Neutrophil (primary cell): ENCODE results near the gene PLTP.
"Not testable (repeated sequence)": the region's sequence is repeated elsewhere in the genome, so short reads cannot be mapped to it uniquely, and the experiment has no call there.

Source experiments
- H3K27ac ChIP-seq: fragments of 200-600 bp; sonication (generic); 2 replicates; pipeline ENCODE4 v1.5.1; 2016; ENCODE audit warnings: mild to moderate bottlenecking, moderate library complexity
- H3K27me3 ChIP-seq: fragments of 200-600 bp; sonication (generic); 2 replicates; pipeline ENCODE4 v1.6.0; 2016; ENCODE audit warnings: mild to moderate bottlenecking
- H3K36me3 ChIP-seq: fragments of 200-600 bp; sonication (generic); 2 replicates; pipeline ENCODE4 v1.5.1; 2017
- H3K4me1 ChIP-seq, 2 experiments: fragments of 200-600 bp in 1 of 2; sonication (generic) in 1 of 2; 1 replicate in 1 of 2; 2 replicates in 1 of 2; pipeline versions ENCODE4 v1.5.1 to v1.6.1; 2013 to 2016; ENCODE audit warnings: low read depth in 1 of 2, low read length in 1 of 2, mild to moderate bottlenecking in 1 of 2, moderate library complexity in 1 of 2; ENCODE audit not compliant: control insufficient read depth in 1 of 2, insufficient read depth in 1 of 2
- H3K4me3 ChIP-seq, 2 experiments: fragments of 200-600 bp in 1 of 2; sonication (generic) in 1 of 2; 1 replicate in 1 of 2; 2 replicates in 1 of 2; pipeline ENCODE4 v1.5.1; 2013 to 2016; ENCODE audit warnings: low read depth in 1 of 2, low read length in 1 of 2, mild to moderate bottlenecking in 1 of 2, moderate library complexity in 1 of 2
- H3K9me3 ChIP-seq: fragments of 200-600 bp; sonication (generic); 2 replicates; pipeline ENCODE4 v1.5.1; 2016
- TF ChIP-seq, protein P1 (sequence below): fragments of 200-600 bp; sonication (generic); IDR thresholded peaks from 2 replicates; pipeline ENCODE4 v1.5.1; 2016; ENCODE audit warnings: antibody characterized with exemption

PLTP gene

DNA sequence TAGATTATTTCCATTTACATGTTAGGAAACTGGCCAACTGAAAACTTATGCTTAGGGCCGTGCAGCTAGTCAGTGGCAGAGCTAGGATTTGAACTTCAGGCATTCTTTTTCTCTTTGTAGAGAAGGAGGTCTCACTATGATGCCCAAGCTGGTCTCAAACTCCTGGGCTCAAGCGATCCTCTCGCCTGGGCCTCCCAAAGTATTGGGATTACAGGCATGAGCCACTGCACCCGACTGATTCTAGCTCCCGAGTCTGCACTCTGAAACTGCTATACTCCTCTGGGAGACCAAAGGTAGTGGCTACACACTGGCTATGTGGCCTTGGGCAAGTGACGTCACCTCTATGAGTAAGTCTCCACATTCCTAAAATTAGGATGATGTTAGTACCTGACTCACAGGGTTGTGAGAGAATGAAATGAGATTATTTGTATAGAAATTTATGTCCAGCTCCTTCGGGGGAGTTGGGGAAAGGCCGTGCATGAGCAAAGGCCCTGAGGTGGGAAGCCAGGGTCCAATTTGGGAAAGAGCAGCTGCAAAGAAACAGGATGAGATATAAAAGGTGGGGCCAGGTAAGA, 6.4 kb downstream of the PLTP start:
- H3K36me3 ChIP-seq = peaks cover 3% of the 10 kb centered on the region
- no peaks in the 10 kb centered on the region for H3K27me3 ChIP-seq
- peaks cover 9 to 17% of the 10 kb centered on the region in 2 experiments for H3K4me1 ChIP-seq
- TF ChIP-seq, protein P1, sequence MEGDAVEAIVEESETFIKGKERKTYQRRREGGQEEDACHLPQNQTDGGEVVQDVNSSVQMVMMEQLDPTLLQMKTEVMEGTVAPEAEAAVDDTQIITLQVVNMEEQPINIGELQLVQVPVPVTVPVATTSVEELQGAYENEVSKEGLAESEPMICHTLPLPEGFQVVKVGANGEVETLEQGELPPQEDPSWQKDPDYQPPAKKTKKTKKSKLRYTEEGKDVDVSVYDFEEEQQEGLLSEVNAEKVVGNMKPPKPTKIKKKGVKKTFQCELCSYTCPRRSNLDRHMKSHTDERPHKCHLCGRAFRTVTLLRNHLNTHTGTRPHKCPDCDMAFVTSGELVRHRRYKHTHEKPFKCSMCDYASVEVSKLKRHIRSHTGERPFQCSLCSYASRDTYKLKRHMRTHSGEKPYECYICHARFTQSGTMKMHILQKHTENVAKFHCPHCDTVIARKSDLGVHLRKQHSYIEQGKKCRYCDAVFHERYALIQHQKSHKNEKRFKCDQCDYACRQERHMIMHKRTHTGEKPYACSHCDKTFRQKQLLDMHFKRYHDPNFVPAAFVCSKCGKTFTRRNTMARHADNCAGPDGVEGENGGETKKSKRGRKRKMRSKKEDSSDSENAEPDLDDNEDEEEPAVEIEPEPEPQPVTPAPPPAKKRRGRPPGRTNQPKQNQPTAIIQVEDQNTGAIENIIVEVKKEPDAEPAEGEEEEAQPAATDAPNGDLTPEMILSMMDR = no peak
- H3K9me3 ChIP-seq = no peaks in the 10 kb centered on the region
- H3K27ac ChIP-seq = no peak overlapping the region
- H3K4me3 ChIP-seq = no peak overlapping the region

DNA sequence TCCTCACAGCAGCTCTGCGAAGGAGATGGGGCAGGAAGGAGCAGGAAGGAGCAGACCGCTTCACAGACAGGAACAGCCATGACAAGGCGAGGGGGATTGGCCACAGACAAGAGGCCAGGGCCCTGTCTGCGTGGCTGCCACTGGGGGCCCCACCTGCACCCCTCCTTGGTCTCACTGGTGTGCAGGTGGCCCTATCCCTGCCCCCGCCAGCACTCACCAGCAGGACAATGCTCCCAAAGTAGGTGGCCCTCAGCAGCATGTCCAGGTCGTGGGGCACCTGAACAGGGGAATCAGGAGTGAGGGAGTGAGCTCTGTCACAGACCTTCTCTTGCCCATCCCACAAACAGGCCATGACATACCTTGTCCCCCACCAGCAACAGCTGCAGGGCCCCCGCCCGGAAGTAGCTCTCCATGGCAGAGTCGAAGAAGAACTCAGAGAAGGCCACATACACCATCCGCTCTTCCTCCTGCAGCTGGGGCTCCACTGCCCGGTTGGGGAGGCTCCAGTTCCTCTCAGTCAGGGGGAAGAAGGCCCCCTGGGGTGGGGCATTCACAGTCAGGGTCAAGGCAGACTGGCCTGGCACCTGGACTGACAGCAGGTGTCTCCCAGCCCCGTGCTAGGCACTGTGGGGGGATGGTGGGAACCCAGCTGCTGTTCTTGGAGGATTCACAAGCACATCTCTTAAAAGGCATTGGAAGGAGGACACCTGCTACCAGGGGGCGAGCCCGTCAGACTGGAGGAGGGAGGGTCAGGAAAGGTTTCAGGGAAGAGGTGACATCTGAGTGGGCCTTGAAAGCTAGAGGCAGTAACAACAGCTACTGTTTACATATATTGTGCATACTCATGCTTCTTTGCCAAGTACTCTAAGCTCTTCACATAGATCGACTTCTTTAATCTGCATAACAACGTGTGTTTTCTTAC, 7.1 kb downstream of the PLTP start:
- Histone ChIP-seq H3K4me3 (no peak overlapping the region), H3K4me1 (peaks cover 2 to 11% of the 10 kb centered on the region in 2 experiments), H3K36me3 (peaks cover 3% of the 10 kb centered on the region), H3K27me3 (no peaks in the 10 kb centered on the region), H3K27ac (no peak overlapping the region), H3K9me3 (no peaks in the 10 kb centered on the region)
- TF ChIP-seq, protein P1 = no peak

DNA sequence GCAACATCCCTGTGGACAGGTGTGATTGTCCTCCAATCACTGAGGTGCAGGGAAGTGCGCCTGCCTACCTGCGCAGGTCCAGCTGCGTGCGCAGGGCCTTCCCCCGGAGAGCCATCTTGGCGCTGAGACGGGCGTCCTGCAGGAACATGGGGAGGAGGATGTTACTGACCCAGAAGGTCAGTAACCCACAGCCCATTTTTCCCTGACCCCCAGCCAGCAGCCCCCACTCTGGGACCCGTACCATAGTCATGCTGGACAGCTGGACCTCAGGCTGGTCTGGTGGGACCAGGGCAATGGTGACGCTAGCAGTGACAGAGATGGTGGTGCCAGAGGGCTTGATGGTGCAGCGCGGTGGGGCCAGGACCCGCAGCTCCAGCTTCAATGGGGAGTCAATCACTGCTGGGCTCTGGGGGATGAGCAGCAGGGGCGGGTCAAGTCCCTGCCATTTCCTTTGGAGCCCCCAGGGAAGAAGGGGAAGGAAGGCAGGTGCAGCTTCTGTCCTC, 9.7 kb downstream of the PLTP start:
- TF ChIP-seq, protein P1 = no peak
- Histone ChIP-seq H3K36me3 (peaks cover 29% of the 10 kb centered on the region), H3K9me3 (no peaks in the 10 kb centered on the region), H3K27ac (no peak overlapping the region), H3K27me3 (no peaks in the 10 kb centered on the region), H3K4me1 (peaks cover 0 to 8% of the 10 kb centered on the region in 2 experiments), H3K4me3 (no peak overlapping the region)

DNA sequence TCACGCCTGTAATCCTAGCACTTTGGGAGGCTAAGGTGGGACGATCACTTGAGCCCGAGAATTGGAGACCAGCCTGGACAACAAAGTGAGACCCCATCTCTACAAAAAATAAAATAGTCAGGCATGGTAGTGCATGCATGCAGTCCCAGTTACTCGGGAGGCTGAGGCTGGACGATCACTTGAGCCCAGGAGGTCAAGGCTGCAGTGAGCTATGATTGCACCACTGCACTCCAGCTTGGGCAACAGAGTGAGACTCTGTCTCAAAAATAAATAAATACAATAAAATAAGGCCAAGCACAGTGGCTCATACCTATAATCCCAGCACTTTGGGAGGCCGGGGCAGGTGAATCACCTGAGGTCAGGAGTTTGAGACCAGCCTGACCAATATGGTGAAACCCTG, 10.6 kb downstream of the PLTP start:
- H3K27ac ChIP-seq, H3K4me3 ChIP-seq, H3K27me3 ChIP-seq, H3K9me3 ChIP-seq, H3K4me1 ChIP-seq: not testable (repeated sequence)
- peaks cover 38% of the 10 kb centered on the region for H3K36me3 ChIP-seq

DNA sequence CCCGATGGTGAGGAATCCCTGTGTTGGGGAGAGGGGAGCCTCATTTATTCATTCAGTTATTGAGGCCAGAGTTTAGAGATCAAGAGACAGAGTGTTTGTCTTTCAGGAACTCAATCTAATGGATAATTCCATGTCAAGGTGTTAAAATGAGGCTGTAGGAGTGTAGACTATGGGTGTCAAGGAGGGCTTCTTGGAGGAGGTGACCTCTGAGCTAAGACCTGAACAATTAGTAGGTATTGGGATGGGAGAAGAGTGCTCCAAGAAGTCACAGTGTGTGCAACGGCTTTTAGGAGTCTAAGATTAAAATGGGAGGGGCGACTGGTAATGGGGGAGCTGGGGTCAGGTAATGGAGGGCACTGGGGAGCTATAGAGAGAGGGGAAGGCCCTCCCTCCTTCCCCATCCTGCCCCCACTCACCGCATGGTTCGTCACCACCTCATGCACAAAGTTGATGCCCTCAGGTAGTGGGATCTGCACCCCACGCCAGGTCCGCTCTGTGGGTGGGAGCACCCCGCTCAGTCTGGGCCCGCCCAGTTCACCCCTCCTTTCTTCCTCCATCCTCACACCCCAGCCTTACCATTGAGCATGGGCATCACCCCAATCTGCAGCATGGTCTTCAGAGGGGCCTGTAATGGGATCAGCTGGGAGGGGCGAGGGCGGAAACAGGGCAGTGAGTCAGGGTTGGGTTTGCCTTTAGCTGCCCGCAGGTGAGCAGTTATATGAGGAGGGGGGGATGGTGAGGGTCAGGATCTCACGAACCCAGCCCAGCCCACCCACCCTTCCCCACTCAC, 12.7 kb downstream of the PLTP start:
- TF ChIP-seq, protein P1 = no peak
- Histone ChIP-seq H3K27ac (no peak overlapping the region), H3K4me3 (no peak overlapping the region), H3K36me3 (peaks cover 56% of the 10 kb centered on the region), H3K27me3 (no peaks in the 10 kb centered on the region), H3K9me3 (no peaks in the 10 kb centered on the region), H3K4me1 (peaks cover 4 to 6% of the 10 kb centered on the region in 2 experiments)
